ENCODE measurements around the gene WASF2.
A peak's percentile ranks its signal among the peaks of the same experiment; 100 is the strongest.

Gene WASF2

DNA sequence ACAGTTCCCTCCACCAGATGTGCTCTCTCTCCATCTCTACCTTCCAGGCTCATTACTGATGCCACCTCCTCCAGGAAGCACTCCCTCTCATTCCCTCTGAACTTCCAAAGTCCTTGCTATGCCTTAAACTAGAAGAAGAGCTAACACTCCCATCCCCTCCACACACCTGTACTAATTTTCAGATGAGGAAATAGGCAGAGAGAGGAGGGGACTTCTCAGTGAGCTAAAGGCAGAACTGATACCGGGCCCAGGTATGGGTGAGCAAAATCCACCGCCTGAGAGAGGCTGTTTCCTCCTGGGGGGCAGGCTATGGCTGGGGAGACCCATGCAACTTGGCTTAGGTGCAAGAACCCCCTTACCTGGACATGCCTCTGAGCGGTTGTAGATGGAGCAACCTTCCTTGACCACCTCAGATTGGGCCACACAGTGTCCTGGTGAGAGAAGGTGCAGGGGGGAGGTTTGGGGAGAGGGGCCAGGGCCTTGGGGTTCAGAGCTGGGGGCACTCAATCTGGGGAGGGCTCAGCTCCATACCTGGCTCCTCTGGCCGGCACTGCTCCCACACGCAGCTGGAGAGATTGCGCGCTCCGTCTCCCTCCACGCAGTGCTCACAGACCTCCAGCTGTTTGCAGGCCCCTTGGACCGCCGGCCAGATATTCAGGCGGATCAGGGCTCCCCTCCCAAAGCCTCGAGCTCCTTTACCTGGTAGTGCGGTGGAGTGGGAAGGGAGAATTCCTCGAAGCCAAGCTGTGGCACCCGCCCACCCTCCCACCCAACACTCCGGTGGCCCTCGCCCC, 107.8 kb downstream of the WASF2 start:
- DNase-seq (ENCODE audit: insufficient read length, low spot score) (no peak), FAIRE-seq (no peak)

DNA sequence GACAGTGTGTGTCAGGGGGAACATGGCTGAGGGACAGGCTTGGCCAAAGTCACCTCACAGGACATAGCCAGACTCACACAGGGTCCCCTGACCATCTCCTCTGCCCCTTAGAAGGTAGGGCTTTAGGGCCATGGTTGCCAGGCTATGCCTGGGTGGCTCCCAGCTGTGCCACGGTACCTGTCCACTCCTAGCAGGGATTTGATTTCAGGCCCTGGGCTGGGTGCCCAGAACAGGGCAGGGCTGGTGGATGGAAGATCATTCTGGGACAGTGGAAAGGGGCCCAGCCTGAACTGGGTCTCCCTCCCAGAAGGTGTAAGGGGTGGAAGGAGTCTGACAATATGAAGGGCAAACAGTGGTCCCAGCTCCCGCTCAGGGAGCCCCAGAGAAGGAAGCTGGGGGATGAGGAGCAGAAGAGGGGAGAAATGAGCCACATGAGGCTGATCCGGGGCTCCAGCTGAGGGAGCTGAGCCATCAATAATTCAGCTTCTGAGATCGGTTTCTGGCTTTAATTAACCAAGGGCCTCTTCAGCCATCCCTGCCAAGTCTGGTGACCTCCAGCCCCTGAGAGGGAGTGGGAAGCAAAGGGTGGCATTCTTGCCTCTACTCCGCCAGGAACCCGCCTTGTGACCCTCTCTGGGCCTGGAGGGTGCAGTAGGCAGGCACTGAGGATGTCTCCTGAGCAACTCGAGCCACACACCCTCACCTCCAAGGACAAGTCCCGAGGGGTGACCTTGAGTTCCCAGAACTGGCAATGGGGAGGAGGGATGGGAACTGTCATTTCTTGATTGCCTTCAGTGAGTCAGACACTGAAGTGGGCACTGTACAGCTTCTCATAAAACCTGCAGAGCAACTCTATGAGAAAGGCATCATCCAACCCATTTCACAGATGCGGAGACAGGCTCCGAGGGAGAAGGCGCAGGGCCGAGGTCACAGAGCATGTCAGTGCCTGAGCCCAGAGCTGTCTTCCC, 108.9 kb downstream of the WASF2 start:
- no peak for FAIRE-seq
- no peak for DNase-seq (ENCODE audit: insufficient read length, low spot score)

DNA sequence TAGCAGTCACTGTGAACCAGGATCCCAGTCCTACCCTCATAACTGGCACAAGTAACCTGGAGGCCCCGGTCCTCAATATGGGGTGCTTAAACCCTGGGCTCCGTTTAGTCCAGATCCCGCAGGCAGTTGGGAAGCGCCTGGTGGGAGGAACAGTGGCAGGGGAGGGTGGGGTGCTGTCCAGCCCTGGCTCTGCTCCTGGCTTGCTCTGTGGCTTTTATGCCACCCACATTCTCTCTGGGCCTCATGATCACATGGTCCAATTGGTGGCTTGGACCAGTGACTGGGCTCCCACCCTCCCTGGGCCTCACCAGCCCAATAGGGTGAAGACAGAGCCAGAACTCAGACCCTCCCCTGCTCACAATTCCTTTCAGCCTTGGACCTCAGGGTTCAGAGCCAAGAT, 109.7 kb downstream of the WASF2 start:
- DNase-seq (ENCODE audit: insufficient read length, low spot score) (no peak), FAIRE-seq (no peak)

DNA sequence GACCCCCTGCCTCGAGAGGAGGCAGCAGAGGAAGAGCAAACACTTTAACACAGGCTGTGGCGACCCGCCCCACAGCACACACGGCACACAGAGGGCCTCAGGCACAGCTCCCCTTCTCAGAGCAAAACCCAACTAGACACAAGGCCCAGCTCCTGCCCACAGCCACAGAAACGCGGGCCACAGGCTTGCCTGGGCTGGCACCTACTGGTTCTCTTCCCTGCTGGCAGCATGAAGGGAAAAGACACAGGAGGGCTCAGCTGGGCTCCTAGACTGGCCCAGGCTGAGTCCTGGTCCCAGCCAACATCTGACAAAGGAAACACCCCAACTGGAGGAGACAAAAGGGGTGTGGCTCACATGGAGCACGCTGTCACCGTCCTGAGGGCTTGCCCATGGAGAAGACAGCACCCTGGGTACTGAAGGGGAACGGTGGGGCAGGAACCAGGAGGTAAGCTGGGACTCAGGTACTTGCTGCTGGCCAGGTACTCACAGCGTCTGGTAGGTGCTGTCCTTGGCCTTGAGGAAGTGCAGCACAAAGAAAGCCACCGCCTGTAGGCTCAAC, 110.3 kb downstream of the WASF2 start:
- FAIRE-seq, result no peak

DNA sequence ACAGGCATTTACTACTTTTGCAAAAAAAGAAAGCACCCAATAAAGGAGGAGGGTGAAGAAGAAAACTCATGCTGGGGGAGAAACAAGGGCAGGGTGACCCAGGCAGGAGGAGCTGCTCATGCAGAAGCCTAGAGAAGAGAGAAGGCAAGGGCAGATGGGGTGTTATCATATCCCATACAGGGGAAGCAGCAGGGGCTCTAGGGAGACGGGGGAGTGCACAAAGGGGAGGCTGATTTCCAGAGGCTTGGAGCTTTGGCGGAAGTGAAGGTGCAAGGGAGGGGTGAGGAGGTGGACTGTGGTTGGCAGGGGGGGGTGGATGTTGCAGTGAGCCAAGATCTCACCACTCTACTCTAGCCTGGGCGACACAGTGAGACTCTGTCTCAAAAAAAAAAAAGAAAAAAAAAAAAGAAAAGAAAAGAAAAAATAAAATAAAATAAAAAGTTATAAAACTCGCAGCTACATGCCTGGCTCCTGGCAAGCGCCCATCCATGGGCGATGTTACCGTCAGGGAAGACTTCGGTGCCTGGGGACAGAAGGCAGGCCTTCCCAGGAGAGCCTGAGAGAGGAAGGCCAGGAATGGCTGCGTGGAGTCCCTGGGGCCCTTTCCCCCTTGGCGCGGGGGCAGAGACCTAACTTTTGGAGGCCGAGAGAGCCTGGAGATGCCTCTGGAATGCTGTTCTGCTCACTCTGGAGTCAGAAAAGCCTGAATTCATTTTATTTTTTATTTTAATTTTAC, 112.0 kb downstream of the WASF2 start:
- DNase-seq (ENCODE audit: insufficient read length, low spot score) (no peak), FAIRE-seq (no peak)

More for the DNA sequence above, 110.3 kb downstream of the WASF2 start:
- DNase-seq (ENCODE audit: insufficient read length, low spot score), result no peak

DNA sequence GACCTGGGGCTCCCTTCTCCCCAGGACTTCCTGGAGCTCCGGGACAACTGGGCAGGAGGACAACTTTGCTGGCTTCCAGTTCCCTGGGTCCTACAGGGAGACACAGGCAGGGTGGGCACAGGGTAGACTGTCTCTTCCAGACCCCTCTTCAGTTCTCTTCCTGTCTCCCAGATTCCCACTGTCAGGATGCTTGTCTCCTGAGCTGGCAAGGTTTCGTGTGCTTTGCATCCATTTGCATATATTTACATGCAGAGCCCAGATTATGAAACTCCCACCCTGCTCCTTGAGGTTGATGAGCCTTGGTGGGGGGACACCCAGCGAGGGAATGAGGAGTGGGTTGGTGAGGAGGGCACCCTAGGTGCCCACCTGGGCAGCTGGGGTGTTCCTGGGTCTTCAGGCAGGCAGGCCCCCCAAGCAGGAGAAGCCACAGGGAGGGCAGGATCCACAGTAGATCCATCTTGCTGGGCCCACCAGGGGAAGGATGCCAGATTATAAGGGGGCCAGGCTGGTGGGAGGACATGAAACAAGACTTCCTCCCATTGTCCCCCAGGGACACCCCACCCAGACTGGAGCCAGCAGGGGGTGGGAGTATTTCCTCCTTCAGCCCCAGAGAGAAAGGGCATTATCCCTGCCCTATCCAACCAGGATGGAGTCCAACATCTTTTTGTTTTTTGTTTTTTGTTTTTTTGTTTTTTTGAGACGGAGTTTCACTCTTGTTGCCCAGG, 115.4 kb downstream of the WASF2 start, which contains the start of gene FCN3:
Gene FCN3, minus strand, starts transcription at position 463 of the 725 bp plus-strand sequence. Its CDS starts 6 bp downstream, at position 457.
- FAIRE-seq, result no peak
- no peak for DNase-seq (ENCODE audit: insufficient read length, low spot score)

DNA sequence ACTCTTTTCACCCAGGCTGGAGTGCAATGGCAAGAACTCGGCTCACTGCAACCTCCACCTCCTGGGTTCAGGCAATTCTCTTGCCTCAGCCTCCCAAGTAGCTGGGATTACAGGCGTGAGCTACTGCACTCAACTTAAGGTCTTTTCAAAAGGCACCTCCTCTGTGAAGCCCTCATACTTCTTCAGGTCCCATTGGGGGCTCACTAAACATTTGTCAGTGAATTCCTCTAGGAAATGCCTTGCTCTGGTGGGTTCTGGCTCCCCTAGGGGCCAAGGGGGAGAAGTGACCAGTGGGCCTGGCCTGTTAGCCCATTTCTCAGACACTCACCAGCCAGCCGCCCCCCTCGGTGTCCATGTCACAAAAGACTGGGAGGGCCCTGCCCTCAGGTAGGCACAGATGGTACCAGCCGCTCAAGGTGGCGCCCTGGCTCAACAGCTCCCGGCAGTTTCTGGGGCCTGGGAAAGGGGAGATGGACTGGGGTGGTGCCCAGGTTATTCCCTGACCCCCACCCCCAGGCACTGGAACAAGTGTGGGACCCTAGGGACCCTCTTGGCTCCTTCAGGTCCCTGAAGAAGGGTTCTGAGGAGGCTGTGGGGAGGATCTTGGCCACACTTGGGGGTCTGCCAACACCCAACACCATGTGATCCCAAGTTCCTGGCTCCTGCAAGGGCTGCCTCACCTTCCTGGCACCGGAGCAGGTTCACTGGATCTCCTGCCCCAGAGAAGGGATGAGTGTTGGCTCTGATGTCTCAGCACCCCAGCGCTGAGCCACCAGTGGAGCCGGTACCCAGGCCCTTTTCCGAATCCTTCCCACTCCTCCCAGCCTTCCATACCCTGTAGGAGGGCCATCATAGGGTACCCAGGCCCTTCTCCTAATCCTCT, 116.9 kb downstream of the WASF2 start:
- DNase-seq (ENCODE audit: insufficient read length, low spot score), result no peak
- no peak for FAIRE-seq

DNA sequence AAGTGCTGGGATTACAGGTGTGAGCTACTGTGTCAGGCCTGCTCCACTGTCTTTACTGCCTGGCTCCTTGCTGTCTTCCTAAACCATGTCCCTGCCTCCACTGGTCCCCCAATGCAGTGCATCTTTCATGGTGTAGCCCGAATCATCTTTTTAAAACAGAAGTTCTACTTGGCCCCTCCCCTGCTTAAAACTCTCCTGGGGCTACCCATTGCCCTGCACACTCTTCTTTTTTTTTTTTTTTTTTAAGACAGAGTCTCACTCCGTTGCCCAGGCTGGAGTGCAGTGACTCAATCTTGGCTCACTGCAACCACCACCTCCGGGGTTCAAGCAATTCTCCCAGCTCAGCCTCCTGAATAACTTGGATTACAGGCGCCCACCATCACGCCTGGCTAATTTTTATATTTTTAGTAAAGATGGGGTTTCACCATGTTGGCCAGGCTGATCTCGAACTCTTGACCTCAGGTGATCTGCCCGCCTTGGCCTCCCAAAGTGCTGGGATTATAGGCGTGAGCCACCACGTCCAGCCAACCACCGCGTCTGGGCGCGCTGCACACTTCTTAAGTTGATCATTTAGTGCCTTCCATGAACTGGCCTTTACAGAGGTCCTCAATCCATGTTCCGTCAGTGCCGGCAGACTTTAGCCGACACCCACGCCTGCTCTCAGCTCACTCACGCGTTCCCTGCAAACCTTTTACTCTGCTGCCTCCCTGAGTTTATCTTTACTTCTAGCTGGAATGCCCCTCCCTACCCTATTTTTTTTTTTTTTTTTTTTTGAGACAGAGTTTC, 117.8 kb downstream of the WASF2 start:
- DNase-seq (ENCODE audit: insufficient read length, low spot score) (no peak), FAIRE-seq (no peak)

DNA sequence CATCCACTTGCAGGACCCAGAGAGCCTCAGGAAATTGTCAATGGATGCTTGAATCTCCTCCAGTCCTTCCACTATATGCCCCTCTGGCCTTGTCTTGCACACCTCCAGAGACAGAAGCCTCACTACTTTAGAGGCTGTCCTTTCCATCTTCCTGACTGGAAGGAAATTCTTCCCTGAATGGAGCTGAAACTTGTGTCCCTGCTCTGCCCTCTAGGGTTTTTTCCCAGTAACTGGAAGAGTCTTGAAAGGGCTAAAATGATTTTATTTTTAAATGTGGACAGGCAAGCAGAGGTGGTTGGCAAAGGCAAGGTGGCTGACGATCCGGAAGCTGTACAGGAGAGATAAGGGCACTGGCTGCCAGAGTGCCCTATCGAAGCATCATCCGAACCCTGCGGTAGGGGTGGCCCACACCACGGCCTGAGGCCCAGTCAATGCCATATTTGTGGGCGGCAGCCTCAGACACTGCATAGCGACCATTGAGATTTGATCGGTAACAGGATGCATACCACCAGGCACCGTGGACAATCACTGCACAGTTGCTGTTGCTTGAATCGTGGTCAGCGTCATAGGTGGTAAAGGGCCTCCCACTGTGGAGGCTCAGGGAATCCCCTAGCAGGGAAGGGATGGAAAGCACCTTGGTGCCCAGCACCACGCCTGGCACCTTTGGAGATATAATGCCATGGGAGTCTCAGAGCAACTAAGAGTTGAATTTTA, 120.9 kb downstream of the WASF2 start:
- FAIRE-seq, result no peak
- no peak for DNase-seq (ENCODE audit: insufficient read length, low spot score)

DNA sequence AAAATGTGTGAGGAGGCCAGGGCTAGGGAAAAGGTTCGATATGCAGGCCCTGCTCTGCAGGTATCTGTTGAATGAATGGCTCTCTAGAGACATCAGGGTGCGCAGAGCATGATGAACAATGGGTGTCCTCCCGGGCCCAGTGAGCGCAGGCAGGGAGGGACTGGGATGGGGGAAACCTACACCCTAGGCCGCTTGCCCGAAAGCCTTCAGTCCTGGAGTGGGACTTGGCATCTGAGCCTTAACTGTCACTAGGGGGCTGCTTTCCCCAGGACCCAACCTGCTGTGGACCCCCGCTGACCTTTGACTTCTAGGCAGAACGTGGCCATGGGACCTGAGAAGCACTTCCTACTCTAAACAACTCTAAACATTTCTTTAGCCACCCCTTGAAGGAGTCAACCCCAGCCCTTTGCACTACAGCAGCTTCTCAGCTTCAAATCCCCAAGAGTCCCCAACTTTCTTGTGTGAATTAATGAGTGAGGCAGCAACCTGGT, 122.8 kb downstream of the WASF2 start:
- FAIRE-seq, result no peak
- DNase-seq (ENCODE audit: insufficient read length, low spot score), result no peak

DNA sequence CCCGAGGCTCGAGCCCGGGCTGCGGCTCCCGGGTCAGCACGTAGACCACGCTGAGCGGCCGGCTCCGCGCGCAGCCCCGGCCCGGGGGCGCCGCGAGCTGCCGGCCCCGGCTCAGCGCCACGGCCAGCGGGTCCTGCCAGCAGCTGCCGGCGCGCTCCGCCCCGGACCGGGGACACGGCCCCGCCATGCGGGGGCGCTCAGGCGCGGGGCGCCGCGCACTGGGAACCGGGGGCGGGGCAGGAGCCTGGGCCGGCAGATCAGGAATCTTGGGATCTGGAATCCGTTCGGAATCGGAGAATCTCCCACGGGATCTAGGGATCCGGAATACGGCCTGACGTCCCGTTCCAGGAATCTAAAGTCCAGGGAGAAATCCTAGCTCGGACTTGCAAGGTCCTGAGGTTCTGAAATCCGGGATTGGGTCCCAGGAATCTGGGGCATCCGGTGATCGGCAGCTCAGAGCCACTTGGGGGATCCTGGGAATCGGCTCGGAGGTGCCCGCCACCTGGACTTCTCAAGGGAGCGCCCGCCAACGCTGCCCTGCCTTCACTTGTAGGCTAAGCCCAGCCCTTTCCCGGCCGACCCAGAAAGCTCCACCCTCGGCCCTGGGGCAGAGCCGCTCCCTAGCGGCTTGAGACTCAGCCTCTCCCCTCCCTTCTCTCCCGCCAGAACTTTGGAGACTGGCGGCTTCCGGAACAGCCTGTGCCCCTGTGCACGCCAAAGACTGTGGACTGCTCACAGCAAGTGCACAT, 123.4 kb downstream of the WASF2 start, which contains the start of gene MAP3K6:
Gene MAP3K6, minus strand, starts transcription at position 551 of the 749 bp plus-strand sequence. Its CDS starts 364 bp downstream, at position 187.
- DNase-seq (ENCODE audit: insufficient read length, low spot score) (peak; percentile 70), FAIRE-seq (no peak)

DNA sequence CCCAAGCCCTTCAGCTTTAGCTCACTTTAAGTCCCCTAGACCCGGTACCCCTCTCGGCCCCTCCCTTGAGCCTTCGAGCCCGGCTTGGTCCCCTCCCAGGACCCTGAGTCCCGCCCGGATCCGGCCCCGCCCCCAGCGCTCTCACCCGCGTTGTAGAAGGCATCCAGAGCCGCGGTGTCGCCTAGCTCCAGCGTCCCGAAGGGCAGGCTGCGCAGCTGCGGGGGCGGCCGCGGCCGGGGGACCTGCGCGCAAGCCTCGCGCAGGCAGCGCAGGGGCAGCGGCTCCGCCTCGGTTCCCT, 123.9 kb downstream of the WASF2 start:
- FAIRE-seq, result no peak
- DNase-seq (ENCODE audit: insufficient read length, low spot score), result peak; percentile 73

DNA sequence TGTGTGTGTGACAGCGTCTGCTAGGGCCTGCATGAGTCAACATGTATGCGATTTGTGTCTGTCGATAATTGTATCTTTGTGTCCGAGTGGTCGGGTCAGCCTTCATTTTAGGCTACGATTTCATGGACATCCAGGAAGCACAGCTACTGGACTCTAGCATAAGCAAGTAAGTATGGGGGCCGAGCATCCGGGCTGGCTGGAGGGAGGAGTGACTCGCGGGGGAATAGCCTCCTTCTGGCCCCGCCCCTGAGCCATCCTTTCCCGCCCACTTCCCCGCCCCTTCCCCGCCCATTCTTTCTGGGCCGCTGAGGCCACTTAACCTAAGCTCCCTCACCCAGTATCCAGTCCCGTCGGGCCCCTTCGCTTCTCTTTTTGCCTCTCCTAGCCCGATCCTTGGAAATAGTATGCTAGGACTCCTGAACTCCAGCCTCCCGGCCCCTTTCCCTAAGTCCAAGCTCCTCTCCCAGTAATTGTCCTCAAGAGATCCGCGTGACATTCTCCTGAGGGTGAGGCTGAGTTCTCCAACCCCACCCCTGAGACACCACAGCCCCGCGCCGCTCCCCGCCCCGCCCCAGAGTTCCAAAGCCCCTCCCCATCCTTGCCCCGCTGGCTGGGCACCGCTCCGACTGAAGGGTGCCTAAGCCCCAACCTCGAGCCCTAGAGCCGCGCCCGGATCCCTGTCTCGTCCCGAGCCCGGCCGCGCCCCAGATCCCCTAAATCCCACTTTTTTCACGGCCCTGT, 124.4 kb downstream of the WASF2 start:
- peak; percentile 76 for FAIRE-seq

DNA sequence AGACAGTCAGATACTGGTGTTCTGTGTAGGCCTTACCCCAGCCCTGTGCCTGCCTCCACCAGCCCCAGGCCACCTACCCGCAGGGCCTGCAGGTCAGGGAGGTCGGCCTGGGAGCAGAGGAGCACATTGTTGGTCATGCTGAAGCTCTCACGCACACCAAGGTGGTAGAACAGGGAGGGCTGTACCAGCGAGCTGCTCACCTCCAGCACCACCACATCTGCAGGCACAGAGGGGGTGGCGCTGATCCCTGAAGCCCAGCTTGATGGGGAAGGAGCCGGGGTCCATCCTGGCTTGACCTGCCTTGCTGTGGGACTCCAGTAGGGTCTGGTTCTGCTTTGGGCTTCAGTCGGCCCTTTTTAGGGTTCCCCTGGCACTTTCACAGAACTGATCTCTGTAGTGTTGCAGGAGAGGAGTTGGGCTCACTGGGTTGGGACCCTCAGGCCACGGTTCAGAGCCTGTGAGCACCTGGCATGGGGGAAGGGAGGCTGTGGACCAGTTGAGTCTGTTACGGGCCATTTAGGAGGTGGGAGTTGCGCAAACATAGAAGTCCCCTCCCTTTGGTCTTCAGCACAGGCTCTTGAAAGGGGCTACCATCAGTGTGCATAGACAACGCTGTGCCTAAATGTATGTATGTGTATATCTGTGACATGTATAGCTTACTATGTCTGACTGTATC, 125.1 kb downstream of the WASF2 start:
- no peak for DNase-seq (ENCODE audit: insufficient read length, low spot score)
- FAIRE-seq, result no peak

More for the DNA sequence above, 124.4 kb downstream of the WASF2 start:
- peak; percentile 88 for DNase-seq (ENCODE audit: insufficient read length, low spot score)

Data from HTR-8/SVneo (cell line).